ENCODE results near the gene SNED1. TPM values are rescaled to one million over a fixed set of nuclear protein-coding genes. Genes with fewer than 3 reads are reported as not detected.

The SNED1 gene
- polyA plus RNA-seq, 1 experiment: 3.9 TPM

DNA sequence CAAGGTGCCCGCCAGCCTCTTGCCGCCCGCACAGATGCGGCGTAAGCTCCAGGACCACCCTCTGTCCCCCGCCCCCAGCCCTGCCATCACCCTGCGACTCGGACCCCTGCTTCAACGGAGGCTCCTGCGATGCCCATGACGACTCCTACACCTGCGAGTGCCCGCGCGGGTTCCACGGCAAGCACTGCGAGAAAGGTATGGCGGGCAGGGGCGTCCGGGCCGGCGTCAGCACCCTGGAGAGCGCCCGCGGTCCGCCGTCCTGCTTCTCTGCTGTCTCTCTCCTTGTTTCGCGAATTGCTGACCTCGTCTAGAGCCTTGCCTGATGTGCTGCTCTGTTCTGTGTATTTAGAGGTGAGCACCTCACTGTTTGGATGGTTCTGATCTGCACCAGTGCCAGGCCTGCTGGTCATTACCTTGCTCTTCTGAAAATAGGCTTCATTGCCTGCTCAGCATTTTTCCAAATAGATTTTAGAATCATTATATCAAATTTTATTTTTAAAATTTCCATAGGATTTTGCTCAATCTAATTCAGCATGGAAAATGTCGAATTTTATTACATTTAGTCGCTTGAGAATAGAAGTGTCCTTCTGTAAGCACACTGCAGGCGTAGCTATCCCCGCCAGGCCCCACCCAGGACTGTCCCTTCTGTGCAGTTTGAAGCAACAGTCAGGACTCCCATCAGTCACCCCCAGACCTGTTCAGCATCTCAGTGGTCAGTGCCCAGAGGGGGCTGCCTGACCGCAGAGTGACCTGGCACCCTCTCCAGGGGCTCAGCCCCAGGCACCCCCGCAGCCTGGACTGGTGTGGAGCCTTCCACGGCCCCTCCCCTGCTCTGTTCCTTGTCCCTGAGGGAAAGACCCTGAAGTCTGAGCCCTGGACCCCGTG lies 51.6 kb downstream of the SNED1 start:
- CTCF ChIA-PET: interaction anchor here (0.9 to 1.3 kb wide), 2 partner anchors 28 to 199 kb away, joined by 3 to 4 read pairs; no protein-coding TSS in a partner anchor
- POLR2A ChIA-PET: no interaction called here
- TF ChIP-seq, protein P1, sequence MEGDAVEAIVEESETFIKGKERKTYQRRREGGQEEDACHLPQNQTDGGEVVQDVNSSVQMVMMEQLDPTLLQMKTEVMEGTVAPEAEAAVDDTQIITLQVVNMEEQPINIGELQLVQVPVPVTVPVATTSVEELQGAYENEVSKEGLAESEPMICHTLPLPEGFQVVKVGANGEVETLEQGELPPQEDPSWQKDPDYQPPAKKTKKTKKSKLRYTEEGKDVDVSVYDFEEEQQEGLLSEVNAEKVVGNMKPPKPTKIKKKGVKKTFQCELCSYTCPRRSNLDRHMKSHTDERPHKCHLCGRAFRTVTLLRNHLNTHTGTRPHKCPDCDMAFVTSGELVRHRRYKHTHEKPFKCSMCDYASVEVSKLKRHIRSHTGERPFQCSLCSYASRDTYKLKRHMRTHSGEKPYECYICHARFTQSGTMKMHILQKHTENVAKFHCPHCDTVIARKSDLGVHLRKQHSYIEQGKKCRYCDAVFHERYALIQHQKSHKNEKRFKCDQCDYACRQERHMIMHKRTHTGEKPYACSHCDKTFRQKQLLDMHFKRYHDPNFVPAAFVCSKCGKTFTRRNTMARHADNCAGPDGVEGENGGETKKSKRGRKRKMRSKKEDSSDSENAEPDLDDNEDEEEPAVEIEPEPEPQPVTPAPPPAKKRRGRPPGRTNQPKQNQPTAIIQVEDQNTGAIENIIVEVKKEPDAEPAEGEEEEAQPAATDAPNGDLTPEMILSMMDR (IDR thresholded peaks at IDR 0.05; ENCODE audit: insufficient read depth, low read depth, low read length): no peak
- H3K27me3 ChIP-seq (ENCODE audit: control insufficient read depth, insufficient read depth, low read length): no peaks in the 10 kb centered on the region
- no peaks in the 10 kb centered on the region; the same call in 1 of the 2 replicates for H3K36me3 ChIP-seq (ENCODE audit: control insufficient read depth, insufficient read depth, low read length)
- no peak overlapping the region for H3K4me3 ChIP-seq (ENCODE audit: low read depth, low read length)
- DNase-seq (ENCODE audit: low read depth): no peak

DNA sequence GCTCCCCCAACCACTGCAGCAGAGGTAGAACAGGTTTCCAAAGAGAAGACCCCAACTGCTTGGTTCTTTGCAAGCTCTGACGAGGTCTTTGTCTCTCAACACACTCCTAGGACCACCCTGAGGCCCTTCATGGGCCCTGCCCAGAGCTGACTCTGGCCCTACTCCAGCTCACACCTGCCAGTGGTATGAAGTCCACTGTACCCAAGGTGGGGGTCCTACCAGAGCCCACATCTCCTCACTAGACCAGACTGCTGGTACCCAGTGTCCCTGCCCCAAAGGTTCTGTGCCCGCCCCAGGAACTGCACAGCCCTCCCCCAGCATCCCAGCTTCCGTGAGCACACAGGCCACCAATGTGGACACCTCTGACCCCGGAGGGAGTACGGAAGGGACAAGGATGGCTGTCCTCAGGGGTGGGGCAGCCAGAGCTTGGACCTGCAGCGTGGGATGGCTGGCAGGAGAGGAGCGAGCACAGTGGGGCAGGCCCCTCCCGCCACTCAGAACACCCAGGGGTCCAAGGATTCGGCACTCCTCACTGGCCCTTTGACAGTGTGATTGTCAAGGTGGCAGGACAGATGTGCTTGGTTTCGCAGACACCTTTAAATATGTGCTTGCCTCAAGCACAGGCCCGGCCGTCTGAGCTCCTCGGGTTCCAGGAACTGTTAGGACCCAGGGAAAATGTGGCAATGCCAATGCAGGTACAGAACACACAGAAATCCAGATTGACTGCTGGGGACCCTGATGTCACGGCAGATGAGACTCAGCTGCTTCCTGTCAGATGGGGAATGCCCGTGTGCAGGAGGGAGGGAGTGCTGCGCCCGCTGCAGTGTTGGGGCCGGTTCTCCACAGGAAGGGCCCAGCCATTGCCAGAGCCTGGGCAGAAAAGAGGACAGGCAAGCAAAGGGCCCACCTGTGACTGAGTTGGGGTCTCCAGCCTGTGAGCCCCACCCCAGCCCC lies 52.5 kb downstream of the SNED1 start:
- ChIA-PET POLR2A (no interaction called here), CTCF (interaction anchor here (1.3 kb wide), 1 partner anchor 200 kb away, joined by 4 read pairs; no protein-coding TSS in a partner anchor)
- TF ChIP-seq, protein P1 (IDR thresholded peaks at IDR 0.05; ENCODE audit: insufficient read depth, low read depth, low read length): no peak
- no peak for DNase-seq (ENCODE audit: low read depth)
- H3K36me3 ChIP-seq (ENCODE audit: control insufficient read depth, insufficient read depth, low read length): no peaks in the 10 kb centered on the region; the same call in 1 of the 2 replicates
- H3K27me3 ChIP-seq (ENCODE audit: control insufficient read depth, insufficient read depth, low read length): no peaks in the 10 kb centered on the region
- no peak overlapping the region for H3K4me3 ChIP-seq (ENCODE audit: low read depth, low read length)

DNA sequence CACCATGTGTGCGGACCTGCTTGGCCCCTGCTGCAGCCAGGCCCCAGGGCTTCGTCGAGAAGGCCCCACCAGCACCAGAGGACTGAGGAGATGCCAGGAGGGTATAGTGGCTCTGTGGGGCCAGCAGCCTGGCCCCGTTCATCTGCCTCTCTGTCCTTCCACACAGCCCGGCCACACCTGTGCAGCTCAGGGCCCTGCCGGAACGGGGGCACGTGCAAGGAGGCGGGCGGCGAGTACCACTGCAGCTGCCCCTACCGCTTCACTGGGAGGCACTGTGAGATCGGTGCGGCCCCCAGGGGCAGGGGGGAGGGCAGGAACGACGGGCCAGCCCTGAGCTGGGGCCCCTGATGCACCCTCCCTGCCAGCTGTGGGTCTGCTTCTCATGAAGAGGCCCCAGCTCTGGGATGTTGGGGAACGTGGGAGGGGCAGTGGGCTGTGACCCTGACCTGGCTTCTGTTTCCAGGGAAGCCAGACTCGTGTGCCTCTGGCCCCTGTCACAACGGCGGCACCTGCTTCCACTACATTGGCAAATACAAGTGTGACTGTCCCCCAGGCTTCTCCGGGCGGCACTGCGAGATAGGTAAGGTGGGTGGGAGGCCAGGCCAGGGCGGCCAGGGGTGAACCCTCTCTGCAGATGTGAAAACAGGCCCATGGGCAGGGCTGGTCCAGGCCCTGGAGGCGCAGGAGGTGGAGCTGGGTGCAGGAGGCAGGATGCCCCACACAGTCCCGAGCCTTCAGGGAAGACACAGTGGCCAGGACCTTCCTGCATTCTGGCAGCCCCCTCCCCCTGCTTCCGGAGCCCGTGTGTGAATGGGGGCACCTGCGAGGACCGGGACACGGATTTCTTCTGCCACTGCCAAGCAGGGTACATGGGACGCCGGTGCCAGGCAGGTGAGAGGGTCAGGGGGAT lies 53.4 kb downstream of the SNED1 start:
- H3K36me3 ChIP-seq (ENCODE audit: control insufficient read depth, insufficient read depth, low read length): no peaks in the 10 kb centered on the region; the same call in 1 of the 2 replicates

DNA sequence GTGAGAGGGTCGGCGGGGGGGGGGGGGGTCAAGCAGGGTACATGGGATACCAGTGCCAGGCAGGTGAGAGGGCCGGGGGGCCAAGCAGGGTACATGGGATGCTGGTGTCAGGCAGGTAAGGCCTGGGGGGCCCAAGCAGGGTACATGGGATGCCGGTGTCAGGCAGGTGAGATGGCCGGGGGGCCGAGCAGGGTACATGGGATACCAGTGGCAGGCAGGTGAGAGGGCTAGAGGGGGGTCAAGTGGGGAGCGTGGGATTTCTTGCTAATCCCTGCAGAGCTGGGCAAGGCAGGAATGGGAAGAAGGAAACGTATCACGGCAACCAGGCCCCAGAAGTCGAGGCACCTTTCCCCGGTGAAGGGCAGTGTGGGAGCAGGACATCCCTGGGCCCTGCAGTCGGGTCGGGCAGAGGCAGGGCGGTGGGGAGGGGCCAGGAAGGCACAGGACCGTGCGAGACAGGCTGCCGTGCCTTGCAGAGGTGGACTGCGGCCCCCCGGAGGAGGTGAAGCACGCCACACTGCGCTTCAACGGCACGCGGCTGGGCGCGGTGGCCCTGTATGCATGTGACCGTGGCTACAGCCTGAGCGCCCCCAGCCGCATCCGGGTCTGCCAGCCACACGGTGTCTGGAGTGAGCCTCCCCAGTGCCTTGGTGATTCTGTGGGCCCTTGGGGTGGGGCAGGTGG lies 54.4 kb downstream of the SNED1 start:
- H3K27me3 ChIP-seq (ENCODE audit: control insufficient read depth, insufficient read depth, low read length): no peaks in the 10 kb centered on the region
- no peak overlapping the region for H3K4me3 ChIP-seq (ENCODE audit: low read depth, low read length)
- ChIA-PET POLR2A (no interaction called here), CTCF (no interaction called here)
- DNase-seq (ENCODE audit: low read depth): no peak
- no peaks in the 10 kb centered on the region; the same call in 1 of the 2 replicates for H3K36me3 ChIP-seq (ENCODE audit: control insufficient read depth, insufficient read depth, low read length)
- TF ChIP-seq, protein P1 (IDR thresholded peaks at IDR 0.05; ENCODE audit: insufficient read depth, low read depth, low read length): no peak

More for the DNA sequence above, 53.4 kb downstream of the SNED1 start:
- no peak overlapping the region for H3K4me3 ChIP-seq (ENCODE audit: low read depth, low read length)
- ChIA-PET POLR2A (no interaction called here), CTCF (no interaction called here)
- TF ChIP-seq, protein P1 (IDR thresholded peaks at IDR 0.05; ENCODE audit: insufficient read depth, low read depth, low read length): no peak
- no peaks in the 10 kb centered on the region for H3K27me3 ChIP-seq (ENCODE audit: control insufficient read depth, insufficient read depth, low read length)
- no peak for DNase-seq (ENCODE audit: low read depth)

Measured in BJ (cell line).